GM12878 (cell line): Measurements from ENCODE around the gene FMR1. TPM values are rescaled to one million over a fixed set of nuclear protein-coding genes. Genes with fewer than 3 reads are reported as not detected.

Experiments
- ATAC-seq: fragments of 200-7000 bp; cut with Tn5 transposase; 3 replicates; pipeline ENCODE4 v1.9.1; 2020; ENCODE audit warnings: mild to moderate bottlenecking, moderate library complexity
- BruUV-seq: library from RNA; stranded (reverse); fragments of 400-500 nt; replicated peaks from 2 replicates; lab custom pipeline; 2021; lab: Mats Ljungman, UMichigan
- CTCF ChIA-PET: fragments of 300-600 bp; sonication (Branson Sonifier 250); formaldehyde crosslinking; extraction: SDS; loops from one replicate; lab custom pipeline; 2021; ENCODE audit warnings: inconsistent platforms; lab: Yijun Ruan, JAX
- POLR2A ChIA-PET: fragments of 350-600 bp; formaldehyde crosslinking; extraction: SDS; loops from one replicate; lab custom pipeline; 2021; ENCODE audit warnings: inconsistent platforms; lab: Charles Lee
- RAD21 ChIA-PET: fragments of 300-600 bp; sonication (Branson Sonifier 250); formaldehyde crosslinking; loops from one replicate; lab custom pipeline; 2023; ENCODE audit warnings: antibody characterized with exemption; ENCODE audit not compliant: unreplicated experiment; lab: Charles Lee
- SMC1A ChIA-PET: fragments of 300-600 bp; sonication (Branson Sonifier 250); formaldehyde crosslinking; loops from one replicate; lab custom pipeline; 2023; ENCODE audit not compliant: unreplicated experiment, uncharacterized antibody; lab: Charles Lee
- DNase-seq: peaks from one replicate; pipeline ENCODE4 v3.0.0-alpha.2; 2011; ENCODE audit warnings: low read depth, low spot score
- FAIRE-seq: peaks from 3 replicates; lab custom pipeline; 2011; peaks lifted over from hg19 to GRCh38; lab: Jason Lieb, UNC
- H2AFZ ChIP-seq: 2 replicates; pipeline ENCODE4 v1.6.0; 2011; ENCODE audit warnings: low read depth, low read length, control low read depth; ENCODE audit not compliant: control insufficient read depth
- H3K27ac ChIP-seq: 2 replicates; pipeline ENCODE4 v1.5.1; 2011; ENCODE audit warnings: control low read depth; ENCODE audit not compliant: control insufficient read depth, insufficient read depth
- H3K27me3 ChIP-seq, 2 experiments: replicated peaks in 1 of 2; 2 replicates each; pipeline versions ENCODE4 v1.6.0 to v1.6.1; 2011; ENCODE audit warnings: low read length in 1 of 2; ENCODE audit not compliant: control insufficient read depth in 2 of 2, insufficient read depth in 2 of 2
- H3K36me3 ChIP-seq, 2 experiments: 2 replicates each; pipeline ENCODE4 v1.5.1; 2011; ENCODE audit warnings: low read length in 1 of 2; ENCODE audit not compliant: control insufficient read depth in 2 of 2, insufficient read depth in 2 of 2
- H3K4me1 ChIP-seq: 2 replicates; pipeline ENCODE4 v1.6.1; 2011; ENCODE audit warnings: mild to moderate bottlenecking, low read length, moderate library complexity, mixed read lengths; ENCODE audit not compliant: control insufficient read depth, insufficient read depth
- H3K4me2 ChIP-seq: 2 replicates; pipeline ENCODE4 v1.6.0; 2011; ENCODE audit warnings: control low read depth; ENCODE audit not compliant: control insufficient read depth, insufficient read depth
- H3K4me3 ChIP-seq: fragments of 200-600 bp; sonication (generic); 2 replicates; pipeline ENCODE4 v1.5.1; 2016
- H3K79me2 ChIP-seq: 2 replicates; pipeline ENCODE4 v1.6.0; 2011; ENCODE audit warnings: low read length; ENCODE audit not compliant: control insufficient read depth, insufficient read depth
- H3K9ac ChIP-seq: 2 replicates; pipeline ENCODE4 v1.8.0; 2011; ENCODE audit warnings: low read length, control low read depth, mixed read lengths; ENCODE audit not compliant: control insufficient read depth, insufficient read depth
- H3K9me3 ChIP-seq: replicated peaks from 3 replicates; pipeline ENCODE4 v1.5.1; 2011; ENCODE audit warnings: mild to moderate bottlenecking, low read length; ENCODE audit not compliant: control insufficient read depth, insufficient read depth
- H4K20me1 ChIP-seq: 2 replicates; pipeline ENCODE4 v1.6.0; 2011; ENCODE audit not compliant: control insufficient read depth, insufficient read depth
- BACH1 ChIP-seq: fragments of 450-650 bp; IDR thresholded peaks from 2 replicates; pipeline ENCODE4 v1.6.1; 2017; ENCODE audit warnings: mild to moderate bottlenecking, borderline replicate concordance
- BHLHE40 ChIP-seq, 2 experiments: fragments of 450-650 bp in 1 of 2; IDR thresholded peaks; 2 replicates each; pipeline ENCODE4 v1.6.1; 2011 to 2017; ENCODE audit warnings: low read depth in 2 of 2, borderline replicate concordance in 1 of 2, improper control_type of control experiment in 1 of 2, low read length in 1 of 2, mild to moderate bottlenecking in 1 of 2
- CBFB ChIP-seq: IDR thresholded peaks from 2 replicates; pipeline ENCODE4 v1.6.1; 2016; ENCODE audit warnings: antibody characterized with exemption, low read depth
- CEBPB ChIP-seq, 2 experiments: fragments of 150-350 bp in 1 of 2; IDR thresholded peaks; 2 replicates each; pipeline ENCODE4 v1.6.1; 2012 to 2014; ENCODE audit warnings: low read depth in 2 of 2, low read length in 2 of 2, borderline replicate concordance in 1 of 2, inconsistent platforms in 1 of 2
- CHD4 ChIP-seq: fragments of 200-600 bp; sonication (generic); IDR thresholded peaks from 2 replicates; pipeline ENCODE4 v1.6.1; 2016; ENCODE audit warnings: mild to moderate bottlenecking
- LARP7 ChIP-seq: fragments of 450-650 bp; IDR thresholded peaks from 2 replicates; pipeline ENCODE4 v1.6.1; 2017; ENCODE audit warnings: mild to moderate bottlenecking
- MEF2B ChIP-seq: fragments of 450-650 bp; IDR thresholded peaks from 2 replicates; pipeline ENCODE4 v1.6.1; 2018; ENCODE audit warnings: mild to moderate bottlenecking, moderate library complexity; ENCODE audit not compliant: partially characterized antibody, poor library complexity, severe bottlenecking
- NBN ChIP-seq: fragments of 450-650 bp; IDR thresholded peaks from 2 replicates; pipeline ENCODE4 v1.6.1; 2016
- SIN3A ChIP-seq: IDR thresholded peaks from 2 replicates; pipeline ENCODE4 v1.6.1; 2012; ENCODE audit warnings: low read depth, low read length, improper control_type of control experiment
- SMAD1 ChIP-seq: fragments of 450-650 bp; IDR thresholded peaks from 2 replicates; pipeline ENCODE4 v1.6.1; 2018; ENCODE audit warnings: mild to moderate bottlenecking, low read depth; ENCODE audit not compliant: partially characterized antibody
- TCF3 ChIP-seq: IDR thresholded peaks from 2 replicates; pipeline ENCODE4 v1.6.1; 2012; ENCODE audit warnings: low read depth, mild to moderate bottlenecking, low read length, borderline replicate concordance; ENCODE audit not compliant: insufficient read depth
- ZNF592 ChIP-seq: fragments of 450-650 bp; IDR thresholded peaks from 2 replicates; pipeline ENCODE4 v1.6.1; 2017; ENCODE audit warnings: mild to moderate bottlenecking, moderate library complexity
- WGBS: methylation state at CpG from one replicate; pipeline ENCODE4 v1.1.6; 2016; ENCODE audit warnings: low lambda C conversion rate; ENCODE audit not compliant: insufficient replicate concordance, insufficient coverage; ENCODE audit errors: missing lambda C conversion rate; 5-methylcytosine and 5-hydroxymethylcytosine counted together
- in situ Hi-C: fragments of 300-500 bp; cut with MboI; formaldehyde crosslinking; loops from 9 replicates; pipeline ENCODE4 v1.14.3; 2018; ENCODE audit warnings: mixed read lengths
- intact Hi-C: fragments of 100-400 bp; cut with micrococcal nuclease; formaldehyde crosslinking; loops from one replicate; pipeline ENCODE4 v1.14.2; 2022; ENCODE audit not compliant: unreplicated experiment
- polyA plus RNA-seq, 11 experiments: library from polyadenylated mRNA; depleted of rRNA in 4 of 11; unstranded in 6 of 11; stranded (reverse) in 5 of 11; fragments of >200 nt; fragmentation: Nextera tagmentation in 4 of 11; fragmentation: Illumina TruSeq in 1 of 11; extraction: Ambion mirVana in 4 of 11; extraction: Trizol in 1 of 11; gene quantifications; 1 replicate in 1 of 11; 2 replicates in 10 of 11; pipeline versions ENCODE4 v1.2.1 to v1.2.3, GENCODE V29; 2011 to 2016; ENCODE audit warnings: inconsistent platforms in 2 of 11, missing spikeins in 2 of 11, low read depth in 1 of 11
- total RNA-seq, 4 experiments: library from RNA; depleted of rRNA in 3 of 4; stranded (reverse); fragments of >200 nt in 3 of 4; fragmentation: Illumina TruSeq in 1 of 4; extraction: Trizol in 1 of 4; gene quantifications; 2 replicates each; pipeline versions ENCODE4 v1.2.1 to v1.2.3, GENCODE V29; 2013 to 2021
- TF ChIP-seq, protein P1 (sequence below): fragments of 450-650 bp; IDR thresholded peaks from 2 replicates; pipeline ENCODE4 v1.6.1; 2018; ENCODE audit warnings: mild to moderate bottlenecking, low read depth, moderate library complexity; ENCODE audit not compliant: partially characterized antibody
- TF ChIP-seq, protein P2 (sequence below): fragments of 450-650 bp; IDR thresholded peaks from 2 replicates; pipeline ENCODE4 v1.6.1; 2016; ENCODE audit warnings: mild to moderate bottlenecking, moderate library complexity, borderline replicate concordance

The FMR1 gene
- total and polyA plus RNA-seq, 10 of the 15 experiments (the other 5 are each of a cell fraction or from before 2014, with no cell fraction given) = 7.9 to 37.5 (median 19.3) TPM

DNA sequence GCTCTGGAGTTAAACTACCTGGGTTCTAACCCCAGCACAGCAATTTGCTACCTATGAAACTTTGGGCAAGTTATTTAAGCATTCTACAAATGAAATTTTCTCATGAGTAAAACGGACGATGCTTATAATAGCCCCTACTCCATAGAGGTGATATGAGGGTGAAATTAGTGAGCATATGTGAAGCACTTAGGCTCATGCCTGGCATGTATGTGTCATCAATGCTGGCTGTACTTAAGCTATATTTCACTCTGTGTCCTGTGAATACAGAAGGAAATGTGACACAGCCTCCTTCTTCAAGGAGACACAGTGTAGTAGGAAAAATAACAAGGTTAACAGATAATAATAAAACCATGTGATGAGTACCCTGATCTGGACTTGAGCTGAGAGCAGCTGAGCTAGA is 49.0 kb downstream of the FMR1 start:
- BruUV-seq = no TSS peak
- H3K4me3 ChIP-seq = no peak overlapping the region
- ChIA-PET SMC1A (no interaction called here), RAD21 (no interaction called here), CTCF (no interaction called here), POLR2A (no interaction called here)
- H3K79me2 ChIP-seq = no peaks in the 10 kb centered on the region
- no peaks in the 10 kb centered on the region for H3K4me1 ChIP-seq
- no peak for DNase-seq
- H3K27me3 ChIP-seq = no peaks in the 10 kb centered on the region
- H3K36me3 ChIP-seq = no peaks in the 10 kb centered on the region
- intact Hi-C loops = no loop called here
- no peak overlapping the region for H3K27ac ChIP-seq
- H3K9me3 ChIP-seq = no peaks in the 10 kb centered on the region
- H4K20me1 ChIP-seq = no peaks in the 10 kb centered on the region
- WGBS = 19% methylated on average over 2 of the region's 2 CpGs
- no peak for ATAC-seq
- H3K9ac ChIP-seq = no peak overlapping the region
- in situ Hi-C loops = no loop called here
- H3K4me2 ChIP-seq = no peak overlapping the region
- FAIRE-seq = no peak
- H2AFZ ChIP-seq = no peak overlapping the region
- no peak for TF ChIP-seq BACH1
- TF ChIP-seq SIN3A = no peak
- no peak for TF ChIP-seq CBFB
- no peak for TF ChIP-seq ZNF592
- TF ChIP-seq, protein P1, sequence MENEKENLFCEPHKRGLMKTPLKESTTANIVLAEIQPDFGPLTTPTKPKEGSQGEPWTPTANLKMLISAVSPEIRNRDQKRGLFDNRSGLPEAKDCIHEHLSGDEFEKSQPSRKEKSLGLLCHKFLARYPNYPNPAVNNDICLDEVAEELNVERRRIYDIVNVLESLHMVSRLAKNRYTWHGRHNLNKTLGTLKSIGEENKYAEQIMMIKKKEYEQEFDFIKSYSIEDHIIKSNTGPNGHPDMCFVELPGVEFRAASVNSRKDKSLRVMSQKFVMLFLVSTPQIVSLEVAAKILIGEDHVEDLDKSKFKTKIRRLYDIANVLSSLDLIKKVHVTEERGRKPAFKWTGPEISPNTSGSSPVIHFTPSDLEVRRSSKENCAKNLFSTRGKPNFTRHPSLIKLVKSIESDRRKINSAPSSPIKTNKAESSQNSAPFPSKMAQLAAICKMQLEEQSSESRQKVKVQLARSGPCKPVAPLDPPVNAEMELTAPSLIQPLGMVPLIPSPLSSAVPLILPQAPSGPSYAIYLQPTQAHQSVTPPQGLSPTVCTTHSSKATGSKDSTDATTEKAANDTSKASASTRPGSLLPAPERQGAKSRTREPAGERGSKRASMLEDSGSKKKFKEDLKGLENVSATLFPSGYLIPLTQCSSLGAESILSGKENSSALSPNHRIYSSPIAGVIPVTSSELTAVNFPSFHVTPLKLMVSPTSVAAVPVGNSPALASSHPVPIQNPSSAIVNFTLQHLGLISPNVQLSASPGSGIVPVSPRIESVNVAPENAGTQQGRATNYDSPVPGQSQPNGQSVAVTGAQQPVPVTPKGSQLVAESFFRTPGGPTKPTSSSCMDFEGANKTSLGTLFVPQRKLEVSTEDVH = no peak
- TF ChIP-seq NBN = no peak
- no peak for TF ChIP-seq CEBPB (IDR thresholded peaks at IDR 0.05; ENCODE audit: borderline replicate concordance in 1 of 2, low read depth in 2 of 2, low read length in 2 of 2)
- no peak for TF ChIP-seq TCF3
- TF ChIP-seq BHLHE40 (IDR thresholded peaks at IDR 0.05; ENCODE audit: borderline replicate concordance in 1 of 2, low read depth in 2 of 2, low read length in 1 of 2) = no peak
- TF ChIP-seq, protein P2, sequence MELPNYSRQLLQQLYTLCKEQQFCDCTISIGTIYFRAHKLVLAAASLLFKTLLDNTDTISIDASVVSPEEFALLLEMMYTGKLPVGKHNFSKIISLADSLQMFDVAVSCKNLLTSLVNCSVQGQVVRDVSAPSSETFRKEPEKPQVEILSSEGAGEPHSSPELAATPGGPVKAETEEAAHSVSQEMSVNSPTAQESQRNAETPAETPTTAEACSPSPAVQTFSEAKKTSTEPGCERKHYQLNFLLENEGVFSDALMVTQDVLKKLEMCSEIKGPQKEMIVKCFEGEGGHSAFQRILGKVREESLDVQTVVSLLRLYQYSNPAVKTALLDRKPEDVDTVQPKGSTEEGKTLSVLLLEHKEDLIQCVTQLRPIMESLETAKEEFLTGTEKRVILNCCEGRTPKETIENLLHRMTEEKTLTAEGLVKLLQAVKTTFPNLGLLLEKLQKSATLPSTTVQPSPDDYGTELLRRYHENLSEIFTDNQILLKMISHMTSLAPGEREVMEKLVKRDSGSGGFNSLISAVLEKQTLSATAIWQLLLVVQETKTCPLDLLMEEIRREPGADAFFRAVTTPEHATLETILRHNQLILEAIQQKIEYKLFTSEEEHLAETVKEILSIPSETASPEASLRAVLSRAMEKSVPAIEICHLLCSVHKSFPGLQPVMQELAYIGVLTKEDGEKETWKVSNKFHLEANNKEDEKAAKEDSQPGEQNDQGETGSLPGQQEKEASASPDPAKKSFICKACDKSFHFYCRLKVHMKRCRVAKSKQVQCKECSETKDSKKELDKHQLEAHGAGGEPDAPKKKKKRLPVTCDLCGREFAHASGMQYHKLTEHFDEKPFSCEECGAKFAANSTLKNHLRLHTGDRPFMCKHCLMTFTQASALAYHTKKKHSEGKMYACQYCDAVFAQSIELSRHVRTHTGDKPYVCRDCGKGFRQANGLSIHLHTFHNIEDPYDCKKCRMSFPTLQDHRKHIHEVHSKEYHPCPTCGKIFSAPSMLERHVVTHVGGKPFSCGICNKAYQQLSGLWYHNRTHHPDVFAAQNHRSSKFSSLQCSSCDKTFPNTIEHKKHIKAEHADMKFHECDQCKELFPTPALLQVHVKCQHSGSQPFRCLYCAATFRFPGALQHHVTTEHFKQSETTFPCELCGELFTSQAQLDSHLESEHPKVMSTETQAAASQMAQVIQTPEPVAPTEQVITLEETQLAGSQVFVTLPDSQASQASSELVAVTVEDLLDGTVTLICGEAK = no peak
- no peak for TF ChIP-seq LARP7
- no peak for TF ChIP-seq MEF2B
- TF ChIP-seq CHD4 = no peak
- no peak for TF ChIP-seq SMAD1
